GM23338 (cell line): ENCODE data around the gene PCDHGC4. TPM values are rescaled to one million over a fixed set of nuclear protein-coding genes. Genes with fewer than 3 reads are reported as not detected.

Experiments
- ATAC-seq: fragments of 200-7000 bp; cut with Tn5 transposase; 3 replicates; pipeline ENCODE4 v1.9.1; 2020
- DNase-seq: peaks from one replicate; pipeline ENCODE4 v3.0.0-alpha.2; 2015; ENCODE audit warnings: low spot score
- H2AFZ ChIP-seq: fragments of 200-600 bp; sonication (generic); 2 replicates; pipeline ENCODE4 v1.8.0; 2016; ENCODE audit warnings: antibody characterized with exemption, mild to moderate bottlenecking, moderate library complexity
- H3F3A ChIP-seq: fragments of 200-600 bp; sonication (generic); replicated peaks from 2 replicates; pipeline ENCODE4 v1.8.0; 2017; ENCODE audit warnings: antibody characterized with exemption, mixed run types, low read depth
- H3K27ac ChIP-seq: fragments of 200-600 bp; sonication (generic); 2 replicates; pipeline ENCODE4 v1.6.1; 2016; ENCODE audit warnings: low read depth
- H3K27me3 ChIP-seq: fragments of 200-600 bp; sonication (generic); 2 replicates; pipeline ENCODE4 v1.8.0; 2016; ENCODE audit warnings: mild to moderate bottlenecking, mixed run types, moderate library complexity; ENCODE audit not compliant: insufficient read depth
- H3K36me3 ChIP-seq: fragments of 200-600 bp; sonication (generic); 2 replicates; pipeline ENCODE4 v1.8.0; 2016; ENCODE audit warnings: mild to moderate bottlenecking; ENCODE audit not compliant: insufficient read depth
- H3K4me1 ChIP-seq: fragments of 200-600 bp; sonication (generic); 2 replicates; pipeline ENCODE4 v1.8.0; 2016; ENCODE audit warnings: mild to moderate bottlenecking, moderate library complexity; ENCODE audit not compliant: insufficient read depth
- H3K4me2 ChIP-seq: fragments of 200-600 bp; sonication (generic); 2 replicates; pipeline ENCODE4 v1.7.1; 2017; ENCODE audit warnings: mixed run types
- H3K4me3 ChIP-seq: fragments of 200-600 bp; sonication (generic); 2 replicates; pipeline ENCODE4 v1.6.1; 2016; ENCODE audit warnings: mixed run types
- H3K79me2 ChIP-seq: fragments of 200-600 bp; sonication (generic); replicated peaks from 2 replicates; pipeline ENCODE4 v1.8.0; 2017; ENCODE audit warnings: mild to moderate bottlenecking; ENCODE audit not compliant: insufficient read depth
- H3K9me2 ChIP-seq: fragments of 200-600 bp; sonication (generic); 2 replicates; pipeline ENCODE4 v1.8.0; 2017; ENCODE audit not compliant: insufficient read depth
- H4K20me1 ChIP-seq: fragments of 200-600 bp; sonication (generic); replicated peaks from 2 replicates; pipeline ENCODE4 v1.8.0; 2017; ENCODE audit warnings: mild to moderate bottlenecking; ENCODE audit not compliant: insufficient read depth
- H3K27ac Mint-ChIP-seq: 2 replicates; pipeline ENCODE4 v1.8.0; 2020; ENCODE audit warnings: inconsistent platforms, mild to moderate bottlenecking, moderate library complexity, mixed read lengths
- H3K27me3 Mint-ChIP-seq: 3 replicates; pipeline ENCODE4 v1.8.0; 2022; ENCODE audit warnings: low read depth, mild to moderate bottlenecking, moderate library complexity, mixed read lengths, inconsistent platforms; ENCODE audit not compliant: insufficient read depth, poor library complexity
- H3K36me3 Mint-ChIP-seq: 3 replicates; pipeline ENCODE4 v1.8.0; 2021; ENCODE audit warnings: low read depth, mild to moderate bottlenecking, inconsistent platforms, moderate library complexity, mixed read lengths
- H3K4me1 Mint-ChIP-seq: 3 replicates; pipeline ENCODE4 v1.8.0; 2020; ENCODE audit warnings: mild to moderate bottlenecking, inconsistent platforms, mixed read lengths
- H3K4me3 Mint-ChIP-seq: 3 replicates; pipeline ENCODE4 v1.8.0; 2021; ENCODE audit warnings: moderate library complexity, mild to moderate bottlenecking, inconsistent platforms, mixed read lengths
- H3K9me3 Mint-ChIP-seq: 3 replicates; pipeline ENCODE4 v1.8.0; 2020; ENCODE audit warnings: moderate library complexity, mild to moderate bottlenecking, inconsistent platforms, mixed read lengths
- ETS1 ChIP-seq: IDR thresholded peaks from 2 replicates; pipeline ENCODE4 v1.6.1; 2016; ENCODE audit warnings: antibody characterized with exemption
- EZH2 ChIP-seq: fragments of 200-600 bp; sonication (generic); IDR thresholded peaks from one replicate; pipeline ENCODE4 v1.8.0; 2017; ENCODE audit warnings: antibody characterized with exemption, mild to moderate bottlenecking, low read depth; ENCODE audit not compliant: unreplicated experiment
- EZH2phosphoT487 ChIP-seq: fragments of 200-600 bp; sonication (generic); IDR thresholded peaks from one replicate; pipeline ENCODE4 v1.8.1; 2018; ENCODE audit warnings: antibody characterized with exemption; ENCODE audit not compliant: unreplicated experiment
- ZNF114 ChIP-seq: fragments of 250-450 bp; sonication (Bioruptor Pico); IDR thresholded peaks from 2 replicates; pipeline ENCODE4 v1.5.0; 2020; ENCODE audit warnings: mild to moderate bottlenecking, moderate library complexity
- polyA plus RNA-seq: library from polyadenylated mRNA; unstranded; fragments of >200 nt; fragmentation: Nextera tagmentation; extraction: Ambion mirVana; gene quantifications from 2 replicates; pipeline ENCODE4 v1.2.1, GENCODE V29; 2016
- total RNA-seq: library from RNA; depleted of rRNA; stranded (reverse); fragments of >200 nt; shearing (Covaris generic); gene quantifications from 2 replicates; pipeline ENCODE4 v1.2.3, GENCODE V29; 2014
- TF ChIP-seq, protein P1 (sequence below): IDR thresholded peaks from one replicate; pipeline ENCODE4 v1.6.1; 2018; ENCODE audit warnings: antibody characterized with exemption; ENCODE audit not compliant: unreplicated experiment
- TF ChIP-seq, protein P2 (sequence below): fragments of 250-450 bp; sonication (Bioruptor Pico); IDR thresholded peaks from 2 replicates; pipeline ENCODE4 v1.5.0; 2020; ENCODE audit warnings: mild to moderate bottlenecking, moderate library complexity

PCDHGC4 gene
- total and polyA plus RNA-seq, 2 experiments from 2014 or later: 0.31 to 3.0 TPM

DNA sequence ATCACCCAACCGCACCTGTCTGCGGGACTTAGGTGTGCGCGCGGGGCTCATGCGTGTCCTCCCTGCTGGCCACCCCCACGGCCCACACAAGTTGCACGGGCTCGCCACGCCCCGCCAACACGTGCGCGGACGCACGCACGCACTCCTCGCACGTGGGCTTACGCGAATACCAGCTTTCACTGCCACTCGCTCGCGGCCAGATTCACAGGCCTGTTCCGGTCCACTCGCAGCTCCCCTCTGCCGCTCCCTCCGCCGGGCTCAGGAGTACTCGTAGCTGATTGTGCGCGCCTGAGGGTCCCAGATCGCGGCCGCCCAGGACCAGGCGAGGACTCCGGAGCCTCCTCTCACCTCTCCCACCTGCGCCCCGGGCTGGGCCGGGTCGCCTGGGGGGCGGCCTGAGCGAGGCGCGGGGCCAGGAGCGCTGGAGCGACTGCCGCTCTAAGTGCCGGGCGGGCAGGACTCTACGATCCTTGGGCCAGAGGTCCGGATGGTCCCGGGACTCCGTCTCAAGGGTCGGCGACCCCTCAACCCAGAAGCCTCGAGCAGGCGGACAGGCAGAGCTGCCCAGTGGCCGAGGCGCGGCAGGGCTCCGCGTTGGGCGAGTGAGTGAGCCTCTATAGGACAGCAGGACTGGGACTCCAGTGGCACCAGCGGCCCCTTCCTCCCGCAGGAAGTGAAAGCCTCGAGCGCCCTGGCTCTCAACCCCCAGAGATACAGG lies 7.5 kb downstream of the PCDHGC4 start:
- Mint-ChIP-seq H3K27ac (no peak overlapping the region), H3K4me3 (peak overlapping the region; percentile 77), H3K4me1 (peaks cover 59% of the 10 kb centered on the region), H3K27me3 (peaks cover 62% of the 10 kb centered on the region), H3K36me3 (peaks cover 8% of the 10 kb centered on the region), H3K9me3 (no peaks in the 10 kb centered on the region)
- Histone ChIP-seq H3K4me1 (peaks cover 45% of the 10 kb centered on the region), H3F3A (0 out of 2 replicates have a peak, but pooled peaks cover 10% of the 10 kb centered on the region), H2AFZ (peak overlapping the region; percentile 59), H3K79me2 (no peaks in the 10 kb centered on the region), H3K9me2 (no peaks in the 10 kb centered on the region), H3K27ac (no peak overlapping the region), H3K27me3 (peaks cover 57% of the 10 kb centered on the region), H3K4me2 (peak overlapping the region; percentile 93), H3K36me3 (no peaks in the 10 kb centered on the region), H3K4me3 (peak overlapping the region; percentile 76), H4K20me1 (peaks cover 3% of the 10 kb centered on the region; the same call in 1 of the 2 replicates)
- TF ChIP-seq ETS1 (peak; percentile 14; the same call in 1 of the 2 replicates), EZH2phosphoT487 (no peak), ZNF114 (CRISPR knock-in tag) (no peak)
- TF ChIP-seq, protein P1, sequence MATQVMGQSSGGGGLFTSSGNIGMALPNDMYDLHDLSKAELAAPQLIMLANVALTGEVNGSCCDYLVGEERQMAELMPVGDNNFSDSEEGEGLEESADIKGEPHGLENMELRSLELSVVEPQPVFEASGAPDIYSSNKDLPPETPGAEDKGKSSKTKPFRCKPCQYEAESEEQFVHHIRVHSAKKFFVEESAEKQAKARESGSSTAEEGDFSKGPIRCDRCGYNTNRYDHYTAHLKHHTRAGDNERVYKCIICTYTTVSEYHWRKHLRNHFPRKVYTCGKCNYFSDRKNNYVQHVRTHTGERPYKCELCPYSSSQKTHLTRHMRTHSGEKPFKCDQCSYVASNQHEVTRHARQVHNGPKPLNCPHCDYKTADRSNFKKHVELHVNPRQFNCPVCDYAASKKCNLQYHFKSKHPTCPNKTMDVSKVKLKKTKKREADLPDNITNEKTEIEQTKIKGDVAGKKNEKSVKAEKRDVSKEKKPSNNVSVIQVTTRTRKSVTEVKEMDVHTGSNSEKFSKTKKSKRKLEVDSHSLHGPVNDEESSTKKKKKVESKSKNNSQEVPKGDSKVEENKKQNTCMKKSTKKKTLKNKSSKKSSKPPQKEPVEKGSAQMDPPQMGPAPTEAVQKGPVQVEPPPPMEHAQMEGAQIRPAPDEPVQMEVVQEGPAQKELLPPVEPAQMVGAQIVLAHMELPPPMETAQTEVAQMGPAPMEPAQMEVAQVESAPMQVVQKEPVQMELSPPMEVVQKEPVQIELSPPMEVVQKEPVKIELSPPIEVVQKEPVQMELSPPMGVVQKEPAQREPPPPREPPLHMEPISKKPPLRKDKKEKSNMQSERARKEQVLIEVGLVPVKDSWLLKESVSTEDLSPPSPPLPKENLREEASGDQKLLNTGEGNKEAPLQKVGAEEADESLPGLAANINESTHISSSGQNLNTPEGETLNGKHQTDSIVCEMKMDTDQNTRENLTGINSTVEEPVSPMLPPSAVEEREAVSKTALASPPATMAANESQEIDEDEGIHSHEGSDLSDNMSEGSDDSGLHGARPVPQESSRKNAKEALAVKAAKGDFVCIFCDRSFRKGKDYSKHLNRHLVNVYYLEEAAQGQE: no peak
- peak; percentile 46 for ATAC-seq
- peak; percentile 70 for DNase-seq

GRCh38 chr5:141493500-141494422 lies 8.9 kb downstream of the PCDHGC4 start:
- peak overlapping the region; percentile 51; the same call in 1 of the 2 replicates for H3K4me3 ChIP-seq

More at GRCh38 chr5:141493500-141494422, 8.9 kb downstream of the PCDHGC4 start:
- no peaks in the 10 kb centered on the region for H3K9me3 Mint-ChIP-seq
- H3K27me3 Mint-ChIP-seq: peaks cover 62% of the 10 kb centered on the region
- peaks cover 56% of the 10 kb centered on the region for H3K27me3 ChIP-seq
- H3K4me1 Mint-ChIP-seq: peaks cover 54% of the 10 kb centered on the region
- no peak overlapping the region; the same call in 2 of the 3 replicates for H3K4me3 Mint-ChIP-seq
- H3K36me3 Mint-ChIP-seq: peaks cover 18% of the 10 kb centered on the region
- no peaks in the 10 kb centered on the region for H4K20me1 ChIP-seq
- H3K27ac ChIP-seq: no peak overlapping the region
- peak overlapping the region; percentile 79 for H3K4me2 ChIP-seq
- ATAC-seq (no peak), DNase-seq (no peak)
- H3K36me3 ChIP-seq: no peaks in the 10 kb centered on the region
- TF ChIP-seq ZNF114 (CRISPR knock-in tag): no peak
- peak; percentile 26 for TF ChIP-seq EZH2
- TF ChIP-seq, protein P2, sequence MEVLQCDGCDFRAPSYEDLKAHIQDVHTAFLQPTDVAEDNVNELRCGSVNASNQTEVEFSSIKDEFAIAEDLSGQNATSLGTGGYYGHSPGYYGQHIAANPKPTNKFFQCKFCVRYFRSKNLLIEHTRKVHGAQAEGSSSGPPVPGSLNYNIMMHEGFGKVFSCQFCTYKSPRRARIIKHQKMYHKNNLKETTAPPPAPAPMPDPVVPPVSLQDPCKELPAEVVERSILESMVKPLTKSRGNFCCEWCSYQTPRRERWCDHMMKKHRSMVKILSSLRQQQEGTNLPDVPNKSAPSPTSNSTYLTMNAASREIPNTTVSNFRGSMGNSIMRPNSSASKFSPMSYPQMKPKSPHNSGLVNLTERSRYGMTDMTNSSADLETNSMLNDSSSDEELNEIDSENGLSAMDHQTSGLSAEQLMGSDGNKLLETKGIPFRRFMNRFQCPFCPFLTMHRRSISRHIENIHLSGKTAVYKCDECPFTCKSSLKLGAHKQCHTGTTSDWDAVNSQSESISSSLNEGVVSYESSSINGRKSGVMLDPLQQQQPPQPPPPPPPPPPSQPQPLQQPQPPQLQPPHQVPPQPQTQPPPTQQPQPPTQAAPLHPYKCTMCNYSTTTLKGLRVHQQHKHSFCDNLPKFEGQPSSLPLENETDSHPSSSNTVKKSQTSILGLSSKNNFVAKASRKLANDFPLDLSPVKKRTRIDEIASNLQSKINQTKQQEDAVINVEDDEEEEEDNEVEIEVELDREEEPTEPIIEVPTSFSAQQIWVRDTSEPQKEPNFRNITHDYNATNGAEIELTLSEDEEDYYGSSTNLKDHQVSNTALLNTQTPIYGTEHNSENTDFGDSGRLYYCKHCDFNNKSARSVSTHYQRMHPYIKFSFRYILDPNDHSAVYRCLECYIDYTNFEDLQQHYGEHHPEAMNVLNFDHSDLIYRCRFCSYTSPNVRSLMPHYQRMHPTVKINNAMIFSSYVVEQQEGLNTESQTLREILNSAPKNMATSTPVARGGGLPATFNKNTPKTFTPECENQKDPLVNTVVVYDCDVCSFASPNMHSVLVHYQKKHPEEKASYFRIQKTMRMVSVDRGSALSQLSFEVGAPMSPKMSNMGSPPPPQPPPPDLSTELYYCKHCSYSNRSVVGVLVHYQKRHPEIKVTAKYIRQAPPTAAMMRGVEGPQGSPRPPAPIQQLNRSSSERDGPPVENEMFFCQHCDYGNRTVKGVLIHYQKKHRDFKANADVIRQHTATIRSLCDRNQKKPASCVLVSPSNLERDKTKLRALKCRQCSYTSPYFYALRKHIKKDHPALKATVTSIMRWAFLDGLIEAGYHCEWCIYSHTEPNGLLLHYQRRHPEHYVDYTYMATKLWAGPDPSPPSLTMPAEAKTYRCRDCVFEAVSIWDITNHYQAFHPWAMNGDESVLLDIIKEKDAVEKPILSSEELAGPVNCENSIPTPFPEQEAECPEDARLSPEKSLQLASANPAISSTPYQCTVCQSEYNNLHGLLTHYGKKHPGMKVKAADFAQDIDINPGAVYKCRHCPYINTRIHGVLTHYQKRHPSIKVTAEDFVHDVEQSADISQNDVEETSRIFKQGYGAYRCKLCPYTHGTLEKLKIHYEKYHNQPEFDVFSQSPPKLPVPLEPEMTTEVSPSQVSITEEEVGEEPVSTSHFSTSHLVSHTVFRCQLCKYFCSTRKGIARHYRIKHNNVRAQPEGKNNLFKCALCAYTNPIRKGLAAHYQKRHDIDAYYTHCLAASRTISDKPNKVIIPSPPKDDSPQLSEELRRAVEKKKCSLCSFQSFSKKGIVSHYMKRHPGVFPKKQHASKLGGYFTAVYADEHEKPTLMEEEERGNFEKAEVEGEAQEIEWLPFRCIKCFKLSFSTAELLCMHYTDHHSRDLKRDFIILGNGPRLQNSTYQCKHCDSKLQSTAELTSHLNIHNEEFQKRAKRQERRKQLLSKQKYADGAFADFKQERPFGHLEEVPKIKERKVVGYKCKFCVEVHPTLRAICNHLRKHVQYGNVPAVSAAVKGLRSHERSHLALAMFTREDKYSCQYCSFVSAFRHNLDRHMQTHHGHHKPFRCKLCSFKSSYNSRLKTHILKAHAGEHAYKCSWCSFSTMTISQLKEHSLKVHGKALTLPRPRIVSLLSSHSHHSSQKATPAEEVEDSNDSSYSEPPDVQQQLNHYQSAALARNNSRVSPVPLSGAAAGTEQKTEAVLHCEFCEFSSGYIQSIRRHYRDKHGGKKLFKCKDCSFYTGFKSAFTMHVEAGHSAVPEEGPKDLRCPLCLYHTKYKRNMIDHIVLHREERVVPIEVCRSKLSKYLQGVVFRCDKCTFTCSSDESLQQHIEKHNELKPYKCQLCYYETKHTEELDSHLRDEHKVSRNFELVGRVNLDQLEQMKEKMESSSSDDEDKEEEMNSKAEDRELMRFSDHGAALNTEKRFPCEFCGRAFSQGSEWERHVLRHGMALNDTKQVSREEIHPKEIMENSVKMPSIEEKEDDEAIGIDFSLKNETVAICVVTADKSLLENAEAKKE (CRISPR knock-in tag): no peak
- peaks cover 42% of the 10 kb centered on the region for H3K4me1 ChIP-seq
- no peak overlapping the region for H3K27ac Mint-ChIP-seq
- H3F3A ChIP-seq: 0 out of 2 replicates have a peak, but pooled peaks cover 10% of the 10 kb centered on the region
- no peaks in the 10 kb centered on the region for H3K79me2 ChIP-seq
- no peak overlapping the region for H2AFZ ChIP-seq
- no peaks in the 10 kb centered on the region; the same call in 1 of the 2 replicates for H3K9me2 ChIP-seq
